Esophagus (tissue), 2 donors: ENCODE data around the gene PDLIM4. TPM values are rescaled to one million over a fixed set of nuclear protein-coding genes. Genes with fewer than 3 reads are reported as not detected.

Experiments used
- H3K27ac ChIP-seq, 2 donors: one replicate each; pipeline ENCODE4 v1.5.1; 2013; ENCODE audit warnings: low read depth in 2 of 2, mild to moderate bottlenecking in 2 of 2, inconsistent platforms in 1 of 2, low read length in 1 of 2, moderate library complexity in 1 of 2
- H3K27me3 ChIP-seq, 2 donors: one replicate each; pipeline ENCODE4 v1.6.1; 2013; ENCODE audit warnings: low read length in 2 of 2, control low read depth in 1 of 2, mild to moderate bottlenecking in 1 of 2; ENCODE audit not compliant: insufficient read depth in 2 of 2, control insufficient read depth in 1 of 2
- H3K36me3 ChIP-seq, 2 donors: one replicate each; pipeline ENCODE4 v1.6.1; 2013; ENCODE audit warnings: low read length in 1 of 2; ENCODE audit not compliant: control insufficient read depth in 2 of 2, insufficient read depth in 2 of 2
- H3K4me1 ChIP-seq, 2 donors: one replicate each; pipeline ENCODE4 v1.6.1; 2013; ENCODE audit warnings: low read length in 1 of 2; ENCODE audit not compliant: control insufficient read depth in 2 of 2, insufficient read depth in 2 of 2
- H3K4me3 ChIP-seq, 2 donors: one replicate each; pipeline ENCODE4 v1.5.1; 2013; ENCODE audit warnings: low read length in 2 of 2, mild to moderate bottlenecking in 2 of 2, low read depth in 1 of 2, moderate library complexity in 1 of 2
- H3K9me3 ChIP-seq, 2 donors: one replicate each; pipeline ENCODE4 v1.6.1; 2013; ENCODE audit warnings: mild to moderate bottlenecking in 2 of 2, low read depth in 1 of 2, low read length in 1 of 2, moderate library complexity in 1 of 2; ENCODE audit not compliant: control insufficient read depth in 2 of 2, insufficient read depth in 1 of 2
- WGBS, 2 donors: extraction: QIAGEN DNeasy Blood & Tissue Kit; methylation state at CpG; one replicate each; pipeline ENCODE4 v1.1.7; 2013; 5-methylcytosine and 5-hydroxymethylcytosine counted together
- polyA plus RNA-seq, 2 donors: library from polyadenylated mRNA; stranded (reverse); fragments of 200-250 nt; gene quantifications; one replicate each; pipeline ENCODE4 v1.2.3, GENCODE V29; 2013
- donor health status: healthy with polysubstance abuse.
- donor health status: Bipolar disorder and iron deficiency.

The PDLIM4 gene
- polyA plus RNA-seq, 2 donors = 33.3 to 58.9 TPM

- Histone ChIP-seq H3K4me3 (no peak overlapping the region), H3K9me3 (no peaks in the 10 kb centered on the region), H3K4me1 (no peaks in the 10 kb centered on the region), H3K27ac (no peak overlapping the region), H3K27me3 (no peaks in the 10 kb centered on the region), H3K36me3 (no peaks in the 10 kb centered on the region)
- 84 to 89% methylated on average over 3 of the region's 3 CpGs for WGBS, 2 donors
Measured at GRCh38 chr5:132279801-132280200, 22.3 kb downstream of the PDLIM4 start.

GRCh38 chr5:132280371-132281240 is 23.1 kb downstream of the PDLIM4 start:
- WGBS, 2 donors = 89 to 92% methylated on average over 5 of the region's 5 CpGs
- no peaks in the 10 kb centered on the region for H3K36me3 ChIP-seq
- no peaks in the 10 kb centered on the region for H3K9me3 ChIP-seq
- no peak overlapping the region for H3K27ac ChIP-seq
- no peaks in the 10 kb centered on the region for H3K4me1 ChIP-seq
- no peaks in the 10 kb centered on the region for H3K27me3 ChIP-seq
- no peak overlapping the region for H3K4me3 ChIP-seq

GRCh38 chr5:132281856-132282614 is 24.5 kb downstream of the PDLIM4 start:
- Histone ChIP-seq H3K36me3 (no peaks in the 10 kb centered on the region), H3K27me3 (no peaks in the 10 kb centered on the region), H3K27ac (no peak overlapping the region), H3K4me1 (no peaks in the 10 kb centered on the region), H3K9me3 (no peaks in the 10 kb centered on the region), H3K4me3 (no peak overlapping the region)
- WGBS, 2 donors = 86 to 88% methylated on average over 9 of the region's 9 CpGs

- 52 to 61% methylated on average over 5 of the region's 5 CpGs for WGBS, 2 donors
- Histone ChIP-seq H3K27me3 (no peaks in the 10 kb centered on the region), H3K27ac (no peak overlapping the region), H3K36me3 (no peaks in the 10 kb centered on the region), H3K4me3 (no peak overlapping the region), H3K4me1 (no peaks in the 10 kb centered on the region), H3K9me3 (no peaks in the 10 kb centered on the region)
Measured at GRCh38 chr5:132283423-132284043, 26.0 kb downstream of the PDLIM4 start.

GRCh38 chr5:132289097-132289496 is 31.6 kb downstream of the PDLIM4 start:
- no peaks in the 10 kb centered on the region for H3K27me3 ChIP-seq
- no peak overlapping the region for H3K27ac ChIP-seq
- H3K4me3 ChIP-seq = no peak overlapping the region
- no peaks in the 10 kb centered on the region for H3K36me3 ChIP-seq
- H3K9me3 ChIP-seq = no peaks in the 10 kb centered on the region
- 47 to 78% methylated on average over 3 of the region's 3 CpGs for WGBS, 2 donors
- peaks cover 0 to 3% of the 10 kb centered on the region in 2 donors for H3K4me1 ChIP-seq

- 88 to 97% methylated on average over 2 of the region's 2 CpGs for WGBS, 2 donors
- Histone ChIP-seq H3K36me3 (no peaks in the 10 kb centered on the region), H3K4me1 (peaks cover 0 to 8% of the 10 kb centered on the region in 2 donors), H3K27me3 (no peaks in the 10 kb centered on the region), H3K9me3 (no peaks in the 10 kb centered on the region), H3K4me3 (no peak overlapping the region), H3K27ac (no peak overlapping the region)
Measured at GRCh38 chr5:132291026-132291425, 33.5 kb downstream of the PDLIM4 start.

DNA sequence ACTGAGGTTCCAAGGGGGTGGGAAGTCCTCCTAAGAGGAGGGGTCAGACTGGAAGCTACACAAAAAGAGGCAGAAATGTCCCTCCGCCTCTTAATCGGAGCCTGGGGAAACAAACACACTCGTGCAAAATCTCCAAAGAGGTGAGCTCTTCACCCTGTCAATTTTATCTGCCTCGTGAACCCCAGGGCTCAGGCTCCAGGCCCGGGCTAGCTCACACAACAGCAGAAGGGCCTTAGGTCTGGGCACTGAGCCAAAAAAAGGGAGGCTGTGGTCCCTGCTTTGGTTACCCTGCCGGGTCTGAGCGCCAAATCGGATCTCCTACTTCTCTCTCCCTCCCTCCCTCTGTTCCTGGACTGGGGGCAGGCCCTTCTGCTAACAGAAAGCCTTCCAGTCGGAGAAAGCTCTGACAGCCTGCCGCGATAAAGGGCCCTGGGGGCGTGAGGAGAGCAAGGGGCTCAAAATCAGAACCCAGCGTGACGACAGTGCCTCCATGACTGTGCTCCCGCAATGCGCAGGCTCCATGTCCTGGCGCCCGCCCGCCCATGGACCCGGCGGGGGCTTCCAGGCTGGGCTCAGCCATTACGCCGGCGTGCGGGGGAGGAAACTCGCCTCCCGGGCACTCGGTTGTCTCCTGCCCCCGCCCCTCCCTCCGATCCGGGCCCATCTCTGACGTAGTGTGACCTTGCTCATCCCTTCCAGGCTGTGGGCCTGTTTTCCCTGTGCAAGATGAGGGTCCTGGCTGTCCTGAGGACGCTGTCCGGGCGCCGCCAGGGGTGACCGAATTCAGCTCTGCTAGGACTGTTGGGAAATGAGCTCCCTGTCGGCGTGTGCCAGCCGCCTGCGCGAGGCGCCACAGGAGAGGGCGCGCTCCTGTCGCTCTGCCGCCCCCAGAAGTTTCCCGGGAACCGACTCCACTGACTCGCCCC is 35.8 kb downstream of the PDLIM4 start:
- Histone ChIP-seq H3K9me3 (no peaks in the 10 kb centered on the region), H3K27me3 (no peaks in the 10 kb centered on the region), H3K4me3 (peak overlapping the region; percentile 45 to 57), H3K4me1 (peaks cover 0 to 10% of the 10 kb centered on the region in 2 donors), H3K36me3 (no peaks in the 10 kb centered on the region), H3K27ac (peak overlapping the region; percentile 85 to 91)
- WGBS, 2 donors = 1% methylated on average over 50 of the region's 50 CpGs

GRCh38 chr5:132293992-132294727 is 36.7 kb downstream of the PDLIM4 start, which contains the start of gene SLC22A4:
TSS of gene SLC22A4 (plus strand) at chr5:132294394. CDS start at chr5:132294617, 223 bp downstream.
- WGBS, 2 donors = 0% methylated on average over 52 to 63 of the region's 63 CpGs
- no peaks in the 10 kb centered on the region for H3K36me3 ChIP-seq
- no peaks in the 10 kb centered on the region for H3K27me3 ChIP-seq
- H3K4me3 ChIP-seq = peak within 1 kb of the TSS; percentile 45 to 57
- H3K27ac ChIP-seq = peak within 1 kb of the TSS; percentile 85 to 91
- no peaks in the 10 kb centered on the region for H3K9me3 ChIP-seq
- peaks cover 0 to 10% of the 10 kb centered on the region in 2 donors for H3K4me1 ChIP-seq
